Neural cell (in vitro differentiated cells): ENCODE measurements around the gene CT45A1. TPM values are rescaled to one million over a fixed set of nuclear protein-coding genes. Genes with fewer than 3 reads are reported as not detected.

Experiments
- H2AFZ ChIP-seq: fragments of 200-600, 300-800 bp; sonication (generic), shearing (Covaris generic); 2 replicates; pipeline ENCODE4 v1.6.0; 2014; ENCODE audit warnings: low read depth, mild to moderate bottlenecking, antibody characterized with exemption, low read length, moderate library complexity
- H3F3A ChIP-seq: fragments of 200-600 bp; shearing (Covaris generic); 2 replicates; pipeline ENCODE4 v1.6.1; 2016; ENCODE audit warnings: mild to moderate bottlenecking, moderate library complexity, mixed read lengths, antibody characterized with exemption, low read length; ENCODE audit not compliant: insufficient read depth, poor library complexity, severe bottlenecking
- H3K27ac ChIP-seq: fragments of 200-600, 300-800 bp; sonication (generic), shearing (Covaris generic); 2 replicates; pipeline ENCODE4 v1.5.1; 2014; ENCODE audit warnings: mild to moderate bottlenecking, low read length, moderate library complexity
- H3K27me3 ChIP-seq: fragments of 300-800, 200-600 bp; sonication (generic), shearing (Covaris generic); 2 replicates; pipeline ENCODE4 v1.6.0; 2014; ENCODE audit warnings: mild to moderate bottlenecking, low read depth, low read length, moderate library complexity; ENCODE audit not compliant: insufficient read depth
- H3K36me3 ChIP-seq: fragments of 300-800, 200-600 bp; sonication (generic), shearing (Covaris generic); 2 replicates; pipeline ENCODE4 v1.5.1; 2014; ENCODE audit warnings: mild to moderate bottlenecking, antibody characterized with exemption, low read length, moderate library complexity; ENCODE audit not compliant: insufficient read depth
- H3K4me2 ChIP-seq: fragments of 300-800, 200-600 bp; sonication (generic), shearing (Covaris generic); 2 replicates; pipeline ENCODE4 v1.6.0; 2014; ENCODE audit warnings: mild to moderate bottlenecking, low read length
- H3K4me3 ChIP-seq: fragments of 300-800, 200-600 bp; sonication (generic), shearing (Covaris generic); 2 replicates; pipeline ENCODE4 v1.5.1; 2014; ENCODE audit warnings: mild to moderate bottlenecking, low read length, moderate library complexity
- H3K79me2 ChIP-seq: fragments of 200-600 bp; shearing (Covaris generic); replicated peaks from 2 replicates; pipeline ENCODE4 v1.6.0; 2014; ENCODE audit warnings: mild to moderate bottlenecking, low read length, moderate library complexity; ENCODE audit not compliant: insufficient read depth
- H3K9ac ChIP-seq: fragments of 300-800, 200-600 bp; sonication (generic), shearing (Covaris generic); 2 replicates; pipeline ENCODE4 v1.6.1; 2016; ENCODE audit warnings: mild to moderate bottlenecking, low read length, mixed read lengths
- H3K9me2 ChIP-seq: fragments of 200-600 bp; shearing (Covaris generic); 2 replicates; pipeline ENCODE4 v1.6.1; 2016; ENCODE audit warnings: mild to moderate bottlenecking, low read length, mixed read lengths; ENCODE audit not compliant: insufficient read depth
- H3K9me3 ChIP-seq: fragments of 200-600, 300-800 bp; sonication (generic), shearing (Covaris generic); 2 replicates; pipeline ENCODE4 v1.6.1; 2016; ENCODE audit warnings: mild to moderate bottlenecking, mixed run types, low read length, moderate library complexity, mixed read lengths
- H4K20me1 ChIP-seq: fragments of 200-600 bp; shearing (Covaris generic); 2 replicates; pipeline ENCODE4 v1.6.1; 2016; ENCODE audit warnings: mild to moderate bottlenecking, mixed run types; ENCODE audit not compliant: insufficient read depth
- MXI1 ChIP-seq: fragments of 450-650 bp; conservative IDR thresholded peaks from 2 replicates; pipeline ENCODE4 v1.6.1; 2014; ENCODE audit warnings: antibody characterized with exemption, mild to moderate bottlenecking; ENCODE audit not compliant: poor library complexity, severe bottlenecking
- POLR2AphosphoS5 ChIP-seq: IDR thresholded peaks from 2 replicates; pipeline ENCODE4 v1.6.1; 2012
- RAD21 ChIP-seq: fragments of 450-650 bp; conservative IDR thresholded peaks from 2 replicates; pipeline ENCODE4 v1.6.1; 2014; ENCODE audit warnings: antibody characterized with exemption, mild to moderate bottlenecking, moderate library complexity
- SMC3 ChIP-seq: fragments of 450-650 bp; conservative IDR thresholded peaks from 2 replicates; pipeline ENCODE4 v1.6.1; 2014; ENCODE audit warnings: antibody characterized with exemption, mild to moderate bottlenecking, moderate library complexity; ENCODE audit not compliant: poor library complexity
- TAF1 ChIP-seq: IDR thresholded peaks from 2 replicates; pipeline ENCODE4 v1.6.1; 2012; ENCODE audit warnings: low read depth
- polyA plus RNA-seq: library from polyadenylated mRNA; depleted of rRNA; stranded (reverse); fragments of >200 nt; gene quantifications from 2 replicates; pipeline ENCODE4 v1.2.3, GENCODE V29; 2014
- TF ChIP-seq, protein P1 (sequence below): fragments of 450-650 bp; IDR thresholded peaks from 2 replicates; pipeline ENCODE4 v1.5.1; 2014; ENCODE audit warnings: antibody characterized with exemption, mild to moderate bottlenecking, moderate library complexity; ENCODE audit not compliant: poor library complexity, severe bottlenecking
- TF ChIP-seq, protein P2 (sequence below): IDR thresholded peaks from 2 replicates; pipeline ENCODE4 v1.6.1; 2012; ENCODE audit warnings: borderline replicate concordance

Gene CT45A1
- polyA plus RNA-seq, 1 donor from 2014 or later = not detected

DNA sequence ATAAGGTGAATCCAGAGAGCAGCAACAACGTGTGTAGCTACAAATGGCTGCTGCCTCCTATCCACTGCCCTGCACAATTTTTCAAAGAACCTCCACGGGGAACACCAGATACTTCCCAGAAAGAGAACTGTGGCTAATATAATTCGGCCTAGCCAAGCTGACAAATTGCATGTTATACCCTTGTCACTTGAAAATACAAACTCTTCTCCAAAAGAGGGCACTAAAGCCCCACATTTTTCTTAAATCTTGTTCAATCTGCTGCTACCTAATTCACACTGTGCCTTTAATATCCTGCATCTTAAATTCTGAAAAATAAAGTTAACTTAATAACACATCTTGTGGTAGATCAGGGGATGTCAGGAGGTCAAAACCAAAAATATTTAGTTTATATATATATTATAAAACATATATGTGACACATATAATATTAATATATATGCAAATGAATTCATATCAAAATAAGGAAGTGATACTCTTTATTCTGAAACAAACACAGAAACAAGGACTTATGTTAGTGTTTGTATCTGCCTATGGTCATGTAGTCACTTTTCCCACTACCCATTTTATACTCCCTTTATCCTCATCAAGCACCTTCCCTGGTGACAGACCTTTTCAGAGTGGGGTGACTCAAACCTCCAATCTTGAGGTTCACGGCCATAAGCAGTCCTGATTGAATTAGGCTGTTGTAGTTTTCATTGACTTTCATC, 24.1 kb downstream of the CT45A1 start:
- H2AFZ ChIP-seq = no peak overlapping the region
- H3K27ac ChIP-seq = no peak overlapping the region
- no peaks in the 10 kb centered on the region for H3K9me3 ChIP-seq
- no peaks in the 10 kb centered on the region for H3K27me3 ChIP-seq
- H4K20me1 ChIP-seq = no peaks in the 10 kb centered on the region
- H3K4me2 ChIP-seq = no peak overlapping the region
- H3K9ac ChIP-seq = no peak overlapping the region
- TF ChIP-seq, protein P1, sequence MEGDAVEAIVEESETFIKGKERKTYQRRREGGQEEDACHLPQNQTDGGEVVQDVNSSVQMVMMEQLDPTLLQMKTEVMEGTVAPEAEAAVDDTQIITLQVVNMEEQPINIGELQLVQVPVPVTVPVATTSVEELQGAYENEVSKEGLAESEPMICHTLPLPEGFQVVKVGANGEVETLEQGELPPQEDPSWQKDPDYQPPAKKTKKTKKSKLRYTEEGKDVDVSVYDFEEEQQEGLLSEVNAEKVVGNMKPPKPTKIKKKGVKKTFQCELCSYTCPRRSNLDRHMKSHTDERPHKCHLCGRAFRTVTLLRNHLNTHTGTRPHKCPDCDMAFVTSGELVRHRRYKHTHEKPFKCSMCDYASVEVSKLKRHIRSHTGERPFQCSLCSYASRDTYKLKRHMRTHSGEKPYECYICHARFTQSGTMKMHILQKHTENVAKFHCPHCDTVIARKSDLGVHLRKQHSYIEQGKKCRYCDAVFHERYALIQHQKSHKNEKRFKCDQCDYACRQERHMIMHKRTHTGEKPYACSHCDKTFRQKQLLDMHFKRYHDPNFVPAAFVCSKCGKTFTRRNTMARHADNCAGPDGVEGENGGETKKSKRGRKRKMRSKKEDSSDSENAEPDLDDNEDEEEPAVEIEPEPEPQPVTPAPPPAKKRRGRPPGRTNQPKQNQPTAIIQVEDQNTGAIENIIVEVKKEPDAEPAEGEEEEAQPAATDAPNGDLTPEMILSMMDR = peak; percentile 17
- TF ChIP-seq, protein P2, sequence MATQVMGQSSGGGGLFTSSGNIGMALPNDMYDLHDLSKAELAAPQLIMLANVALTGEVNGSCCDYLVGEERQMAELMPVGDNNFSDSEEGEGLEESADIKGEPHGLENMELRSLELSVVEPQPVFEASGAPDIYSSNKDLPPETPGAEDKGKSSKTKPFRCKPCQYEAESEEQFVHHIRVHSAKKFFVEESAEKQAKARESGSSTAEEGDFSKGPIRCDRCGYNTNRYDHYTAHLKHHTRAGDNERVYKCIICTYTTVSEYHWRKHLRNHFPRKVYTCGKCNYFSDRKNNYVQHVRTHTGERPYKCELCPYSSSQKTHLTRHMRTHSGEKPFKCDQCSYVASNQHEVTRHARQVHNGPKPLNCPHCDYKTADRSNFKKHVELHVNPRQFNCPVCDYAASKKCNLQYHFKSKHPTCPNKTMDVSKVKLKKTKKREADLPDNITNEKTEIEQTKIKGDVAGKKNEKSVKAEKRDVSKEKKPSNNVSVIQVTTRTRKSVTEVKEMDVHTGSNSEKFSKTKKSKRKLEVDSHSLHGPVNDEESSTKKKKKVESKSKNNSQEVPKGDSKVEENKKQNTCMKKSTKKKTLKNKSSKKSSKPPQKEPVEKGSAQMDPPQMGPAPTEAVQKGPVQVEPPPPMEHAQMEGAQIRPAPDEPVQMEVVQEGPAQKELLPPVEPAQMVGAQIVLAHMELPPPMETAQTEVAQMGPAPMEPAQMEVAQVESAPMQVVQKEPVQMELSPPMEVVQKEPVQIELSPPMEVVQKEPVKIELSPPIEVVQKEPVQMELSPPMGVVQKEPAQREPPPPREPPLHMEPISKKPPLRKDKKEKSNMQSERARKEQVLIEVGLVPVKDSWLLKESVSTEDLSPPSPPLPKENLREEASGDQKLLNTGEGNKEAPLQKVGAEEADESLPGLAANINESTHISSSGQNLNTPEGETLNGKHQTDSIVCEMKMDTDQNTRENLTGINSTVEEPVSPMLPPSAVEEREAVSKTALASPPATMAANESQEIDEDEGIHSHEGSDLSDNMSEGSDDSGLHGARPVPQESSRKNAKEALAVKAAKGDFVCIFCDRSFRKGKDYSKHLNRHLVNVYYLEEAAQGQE = no peak
- H3K9me2 ChIP-seq = no peaks in the 10 kb centered on the region
- no peaks in the 10 kb centered on the region for H3F3A ChIP-seq
- no peak overlapping the region for H3K4me3 ChIP-seq
- no peaks in the 10 kb centered on the region for H3K79me2 ChIP-seq
- H3K36me3 ChIP-seq = no peaks in the 10 kb centered on the region

DNA sequence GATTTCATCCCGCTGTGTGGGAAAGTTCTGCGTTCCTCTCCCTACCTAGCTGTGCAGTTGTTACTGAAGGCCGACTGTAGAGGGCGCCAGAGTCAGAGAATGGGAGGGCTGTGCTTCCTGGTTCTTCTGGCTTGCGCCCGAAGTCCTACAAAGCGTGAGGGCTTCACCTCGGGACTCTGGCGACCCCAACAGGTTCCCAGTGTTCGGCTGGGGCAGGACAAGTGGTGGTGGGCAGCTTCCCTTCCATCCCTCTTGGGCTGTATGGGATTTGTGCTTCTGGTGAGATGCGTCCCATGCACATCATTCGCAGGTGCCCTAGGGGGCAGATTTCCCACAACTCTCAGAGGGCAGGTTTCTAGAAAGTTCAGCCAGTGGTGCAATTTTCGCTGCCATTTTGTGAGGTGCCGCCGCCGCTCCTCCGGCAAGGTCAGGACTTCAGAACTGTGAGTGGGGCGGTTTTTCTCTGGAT, 27.3 kb downstream of the CT45A1 start:
- no peaks in the 10 kb centered on the region for H3K9me2 ChIP-seq
- no peaks in the 10 kb centered on the region for H3K9me3 ChIP-seq
- no peaks in the 10 kb centered on the region for H3K79me2 ChIP-seq
- no peak overlapping the region for H2AFZ ChIP-seq
- TF ChIP-seq, protein P1 = no peak
- TF ChIP-seq MXI1 (no peak), POLR2AphosphoS5 (no peak), TAF1 (no peak), SMC3 (no peak), RAD21 (no peak)
- TF ChIP-seq, protein P2 = no peak
- H3K27me3 ChIP-seq = no peaks in the 10 kb centered on the region
- H3F3A ChIP-seq = no peaks in the 10 kb centered on the region
- H3K27ac ChIP-seq = no peak overlapping the region
- H3K36me3 ChIP-seq = no peaks in the 10 kb centered on the region
- no peak overlapping the region for H3K9ac ChIP-seq
- H4K20me1 ChIP-seq = no peaks in the 10 kb centered on the region
- H3K4me2 ChIP-seq = no peak overlapping the region
- H3K4me3 ChIP-seq = no peak overlapping the region
